Gastrocnemius medialis (tissue), 4 donors: ENCODE results near the gene ADGRB3.

Experiments
- POLR2A ChIP-seq, 2 donors: fragments of 450-650 bp; IDR thresholded peaks; one replicate each; pipeline ENCODE4 v1.6.1; 2017; ENCODE audit warnings: antibody characterized with exemption in 2 of 2, mild to moderate bottlenecking in 2 of 2, moderate library complexity in 2 of 2
- TF ChIP-seq, protein P1 (sequence below), 5 experiments: fragments of 450-650 bp in 3 of 5; fragments of 200-600 bp in 2 of 5; sonication (generic) in 2 of 5; IDR thresholded peaks in 4 of 5; conservative IDR thresholded peaks in 1 of 5; 1 replicate in 4 of 5; 2 replicates in 1 of 5; pipeline ENCODE4 v1.5.1; 2016 to 2019; ENCODE audit warnings: antibody characterized with exemption in 5 of 5, mild to moderate bottlenecking in 3 of 5, moderate library complexity in 3 of 5

DNA sequence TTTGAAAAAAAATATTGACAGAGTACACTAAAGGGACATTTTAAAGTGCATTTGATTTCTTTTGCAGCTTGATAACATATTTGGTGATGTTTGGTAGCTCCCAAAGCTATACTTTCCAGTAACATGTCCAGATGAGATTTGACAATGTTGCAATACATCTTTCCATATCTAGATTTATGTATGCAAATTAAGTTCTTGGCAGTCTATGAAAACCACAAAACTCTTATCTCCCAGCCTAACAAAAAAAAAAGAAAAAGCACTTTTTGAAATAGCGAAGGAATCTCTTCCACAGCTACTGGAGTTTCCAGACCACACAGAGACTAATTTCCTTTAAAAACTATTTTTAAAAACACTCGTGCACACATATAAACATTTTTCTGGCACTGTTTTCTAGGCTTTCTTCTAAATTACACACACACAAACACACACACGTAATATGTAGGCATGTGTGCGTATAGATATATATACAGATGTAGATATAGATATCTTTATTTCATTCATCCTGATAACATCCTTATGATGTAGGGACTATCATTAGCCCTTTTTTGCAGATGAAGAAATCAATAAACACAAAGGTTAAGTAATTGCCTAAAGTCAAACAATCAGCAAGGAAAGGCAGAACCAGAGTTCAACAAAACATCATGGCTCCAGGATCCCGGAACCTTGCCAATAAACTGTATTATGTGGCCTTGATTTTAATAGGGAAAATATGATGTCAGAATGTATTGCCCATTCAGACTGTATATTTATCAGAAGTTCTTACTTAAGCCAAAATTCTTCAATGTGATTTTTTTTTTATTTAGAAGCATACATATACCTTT, 93.3 kb downstream of the ADGRB3 start:
- TF ChIP-seq POLR2A (IDR thresholded peaks at IDR 0.05) = no peak
- TF ChIP-seq, protein P1, sequence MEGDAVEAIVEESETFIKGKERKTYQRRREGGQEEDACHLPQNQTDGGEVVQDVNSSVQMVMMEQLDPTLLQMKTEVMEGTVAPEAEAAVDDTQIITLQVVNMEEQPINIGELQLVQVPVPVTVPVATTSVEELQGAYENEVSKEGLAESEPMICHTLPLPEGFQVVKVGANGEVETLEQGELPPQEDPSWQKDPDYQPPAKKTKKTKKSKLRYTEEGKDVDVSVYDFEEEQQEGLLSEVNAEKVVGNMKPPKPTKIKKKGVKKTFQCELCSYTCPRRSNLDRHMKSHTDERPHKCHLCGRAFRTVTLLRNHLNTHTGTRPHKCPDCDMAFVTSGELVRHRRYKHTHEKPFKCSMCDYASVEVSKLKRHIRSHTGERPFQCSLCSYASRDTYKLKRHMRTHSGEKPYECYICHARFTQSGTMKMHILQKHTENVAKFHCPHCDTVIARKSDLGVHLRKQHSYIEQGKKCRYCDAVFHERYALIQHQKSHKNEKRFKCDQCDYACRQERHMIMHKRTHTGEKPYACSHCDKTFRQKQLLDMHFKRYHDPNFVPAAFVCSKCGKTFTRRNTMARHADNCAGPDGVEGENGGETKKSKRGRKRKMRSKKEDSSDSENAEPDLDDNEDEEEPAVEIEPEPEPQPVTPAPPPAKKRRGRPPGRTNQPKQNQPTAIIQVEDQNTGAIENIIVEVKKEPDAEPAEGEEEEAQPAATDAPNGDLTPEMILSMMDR (IDR thresholded peaks at IDR 0.05 in 4 of 5, conservative IDR thresholded peaks at IDR 0.05 in 1 of 5) = no peak
